HG02798 (cell line): ENCODE results near the gene SCMH1.

Source experiments
- ATAC-seq: cut with Tn5 transposase; IDR thresholded peaks from one replicate; pipeline ENCODE4 v1.9.1; 2021; ENCODE audit warnings: mild to moderate bottlenecking; ENCODE audit not compliant: unreplicated experiment, poor library complexity

Gene SCMH1

GRCh38 chr1:41015897-41016470, 226.1 kb downstream of the SCMH1 start:
- ATAC-seq: no peak

- no peak for ATAC-seq
Observed at GRCh38 chr1:41015281-41015896, 226.7 kb downstream of the SCMH1 start.

GRCh38 chr1:41014871-41015270, 227.2 kb downstream of the SCMH1 start:
- ATAC-seq: no peak

- no peak for ATAC-seq
Observed at GRCh38 chr1:41013796-41014195, 228.3 kb downstream of the SCMH1 start.

GRCh38 chr1:41013024-41013423, 229.1 kb downstream of the SCMH1 start:
- no peak for ATAC-seq

- ATAC-seq: no peak
Observed at GRCh38 chr1:41010345-41010744, 231.8 kb downstream of the SCMH1 start.

- no peak for ATAC-seq
Observed at GRCh38 chr1:41009466-41009865, 232.6 kb downstream of the SCMH1 start.

- no peak for ATAC-seq
Observed at GRCh38 chr1:41006942-41007865, 234.9 kb downstream of the SCMH1 start.

- ATAC-seq: no peak
Observed at GRCh38 chr1:41005876-41006275, 236.2 kb downstream of the SCMH1 start.

GRCh38 chr1:41003640-41004220, 238.4 kb downstream of the SCMH1 start:
- ATAC-seq: peak; percentile 98

- ATAC-seq: no peak
Observed at GRCh38 chr1:41003127-41003639, 238.9 kb downstream of the SCMH1 start.

- ATAC-seq: no peak
Observed at GRCh38 chr1:40998668-40999067, 243.4 kb downstream of the SCMH1 start.

GRCh38 chr1:40997096-40997495, 245.0 kb downstream of the SCMH1 start:
- no peak for ATAC-seq

- no peak for ATAC-seq
Observed at GRCh38 chr1:40989066-40989465, 253.0 kb downstream of the SCMH1 start.

GRCh38 chr1:40988280-40988679, 253.8 kb downstream of the SCMH1 start:
- no peak for ATAC-seq

- no peak for ATAC-seq
Observed at GRCh38 chr1:40987439-40988276, 254.4 kb downstream of the SCMH1 start.

GRCh38 chr1:40986956-40987355, 255.2 kb downstream of the SCMH1 start:
- no peak for ATAC-seq

- ATAC-seq: no peak
Observed at GRCh38 chr1:40986328-40986783, 255.8 kb downstream of the SCMH1 start.

GRCh38 chr1:40985875-40986274, 256.2 kb downstream of the SCMH1 start:
- ATAC-seq: no peak

GRCh38 chr1:40985161-40985560, 256.9 kb downstream of the SCMH1 start:
- no peak for ATAC-seq
